22Rv1 (cell line): ENCODE data around the gene CDKAL1.
"Not testable (repeated sequence)": the region's sequence is repeated elsewhere in the genome, so short reads cannot be mapped to it uniquely, and the experiment has no call there.

Experiments
- CTCF ChIP-seq: fragments of 450-650 bp; IDR thresholded peaks from 2 replicates; pipeline ENCODE4 v1.5.1; 2017; ENCODE audit warnings: mild to moderate bottlenecking
- ZFX ChIP-seq: fragments of 450-650 bp; IDR thresholded peaks from 2 replicates; pipeline ENCODE4 v1.6.1; 2017; ENCODE audit warnings: antibody characterized with exemption, borderline replicate concordance

GRCh38 chr6:21195301-21195700 is 661.0 kb downstream of the CDKAL1 start:
- TF ChIP-seq CTCF, ZFX: not testable (repeated sequence)
